ENCODE results near the gene C15orf61.

Gene C15orf61

DNA sequence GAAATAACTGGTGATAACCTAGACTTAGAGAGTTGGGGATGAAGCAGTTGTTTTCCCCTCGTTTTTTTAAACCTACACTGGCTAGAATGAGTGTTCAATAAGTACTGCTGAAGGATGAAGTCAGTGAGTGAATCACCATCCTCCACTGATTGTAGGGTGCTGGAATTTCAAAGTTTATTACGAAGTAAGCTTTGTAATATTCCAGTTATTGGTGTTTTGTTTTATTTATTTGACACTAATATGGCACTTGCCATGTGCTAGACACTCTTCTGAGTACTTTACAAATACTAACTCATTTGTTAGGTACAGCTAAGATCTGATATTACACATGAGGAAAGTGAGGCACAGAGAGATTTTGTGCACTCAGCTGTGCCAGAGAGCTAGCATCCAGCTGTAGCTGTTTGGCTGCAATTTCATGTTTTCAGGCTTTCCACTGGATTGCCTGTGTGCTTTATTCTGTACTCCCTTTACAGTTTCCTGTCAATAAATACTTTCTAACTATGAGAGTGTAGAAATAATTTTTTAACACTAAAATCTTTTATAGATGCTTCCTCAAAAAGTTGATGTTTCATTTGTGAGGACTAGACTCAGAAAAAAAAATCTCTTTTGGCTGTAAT, 27.4 kb downstream of the C15orf61 start:
- DNase-seq (ENCODE audit: low read depth) = no peak
- H3K4me3 ChIP-seq (ENCODE audit: low read depth, low read length) = no peak overlapping the region
- TF ChIP-seq, protein P1, sequence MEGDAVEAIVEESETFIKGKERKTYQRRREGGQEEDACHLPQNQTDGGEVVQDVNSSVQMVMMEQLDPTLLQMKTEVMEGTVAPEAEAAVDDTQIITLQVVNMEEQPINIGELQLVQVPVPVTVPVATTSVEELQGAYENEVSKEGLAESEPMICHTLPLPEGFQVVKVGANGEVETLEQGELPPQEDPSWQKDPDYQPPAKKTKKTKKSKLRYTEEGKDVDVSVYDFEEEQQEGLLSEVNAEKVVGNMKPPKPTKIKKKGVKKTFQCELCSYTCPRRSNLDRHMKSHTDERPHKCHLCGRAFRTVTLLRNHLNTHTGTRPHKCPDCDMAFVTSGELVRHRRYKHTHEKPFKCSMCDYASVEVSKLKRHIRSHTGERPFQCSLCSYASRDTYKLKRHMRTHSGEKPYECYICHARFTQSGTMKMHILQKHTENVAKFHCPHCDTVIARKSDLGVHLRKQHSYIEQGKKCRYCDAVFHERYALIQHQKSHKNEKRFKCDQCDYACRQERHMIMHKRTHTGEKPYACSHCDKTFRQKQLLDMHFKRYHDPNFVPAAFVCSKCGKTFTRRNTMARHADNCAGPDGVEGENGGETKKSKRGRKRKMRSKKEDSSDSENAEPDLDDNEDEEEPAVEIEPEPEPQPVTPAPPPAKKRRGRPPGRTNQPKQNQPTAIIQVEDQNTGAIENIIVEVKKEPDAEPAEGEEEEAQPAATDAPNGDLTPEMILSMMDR (IDR thresholded peaks at IDR 0.05; ENCODE audit: control insufficient read depth, extremely low read depth, insufficient read depth) = no peak

DNA sequence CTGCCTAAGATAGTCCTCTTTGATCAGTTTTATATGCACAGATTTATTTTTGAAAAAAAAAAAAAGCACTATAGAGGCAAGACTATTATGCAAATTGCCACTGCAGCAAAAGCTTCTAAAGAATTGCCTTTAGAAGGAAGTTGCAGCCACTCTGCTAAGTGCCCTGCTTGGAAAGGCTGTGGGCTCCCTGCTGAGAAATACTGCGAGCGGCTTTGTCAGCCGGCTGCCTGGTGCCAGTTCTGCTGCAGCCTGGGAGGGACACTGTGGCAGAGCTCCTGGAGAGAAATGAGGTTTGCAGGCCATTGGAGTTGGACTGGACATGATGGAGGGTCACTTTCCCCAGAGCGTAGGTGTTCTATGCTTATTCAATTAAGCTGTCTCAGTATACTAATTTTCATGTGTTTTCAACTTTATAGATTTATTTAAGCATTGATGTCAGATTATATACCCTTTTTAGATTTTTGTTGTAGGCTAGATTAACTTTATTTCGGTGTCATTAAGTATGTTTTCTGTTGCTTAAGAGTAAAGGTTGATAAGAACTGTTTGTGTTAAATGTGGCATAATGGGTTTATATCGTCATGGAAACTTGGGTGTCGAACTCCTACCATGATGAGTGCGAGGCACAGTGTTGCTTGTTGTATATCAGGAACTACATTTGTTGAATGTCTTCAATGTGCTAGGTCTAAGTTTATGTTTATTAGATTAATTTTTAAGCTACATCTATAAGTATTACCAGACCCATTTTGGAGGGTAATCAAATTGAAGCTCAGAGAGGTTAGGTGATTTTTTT, 28.1 kb downstream of the C15orf61 start:
- no peak overlapping the region for H3K4me3 ChIP-seq (ENCODE audit: low read depth, low read length)
- no peak for DNase-seq (ENCODE audit: low read depth)
- TF ChIP-seq, protein P1 (IDR thresholded peaks at IDR 0.05; ENCODE audit: control insufficient read depth, extremely low read depth, insufficient read depth) = no peak

DNA sequence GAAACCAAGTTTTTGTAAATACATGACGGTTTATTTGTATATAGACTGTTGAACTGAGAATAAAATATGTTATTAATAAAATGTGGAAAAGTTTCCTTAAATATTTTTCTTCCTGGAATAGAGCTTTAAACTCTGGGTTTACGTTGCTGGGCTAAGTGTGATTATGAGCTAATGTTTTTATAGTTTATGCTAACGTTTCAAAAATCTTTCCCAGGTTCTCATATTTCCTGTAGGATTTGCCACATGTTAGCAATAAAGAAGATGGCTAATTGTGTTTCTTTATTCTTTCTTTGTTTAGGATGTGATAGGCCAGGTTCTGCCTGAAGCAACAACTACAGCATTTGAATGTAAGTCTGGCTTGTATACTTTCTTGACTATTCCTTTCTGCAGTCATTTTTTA, 28.8 kb downstream of the C15orf61 start:
- TF ChIP-seq, protein P1 (IDR thresholded peaks at IDR 0.05; ENCODE audit: control insufficient read depth, extremely low read depth, insufficient read depth) = no peak
- no peak overlapping the region for H3K4me3 ChIP-seq (ENCODE audit: low read depth, low read length)
- DNase-seq (ENCODE audit: low read depth) = no peak

DNA sequence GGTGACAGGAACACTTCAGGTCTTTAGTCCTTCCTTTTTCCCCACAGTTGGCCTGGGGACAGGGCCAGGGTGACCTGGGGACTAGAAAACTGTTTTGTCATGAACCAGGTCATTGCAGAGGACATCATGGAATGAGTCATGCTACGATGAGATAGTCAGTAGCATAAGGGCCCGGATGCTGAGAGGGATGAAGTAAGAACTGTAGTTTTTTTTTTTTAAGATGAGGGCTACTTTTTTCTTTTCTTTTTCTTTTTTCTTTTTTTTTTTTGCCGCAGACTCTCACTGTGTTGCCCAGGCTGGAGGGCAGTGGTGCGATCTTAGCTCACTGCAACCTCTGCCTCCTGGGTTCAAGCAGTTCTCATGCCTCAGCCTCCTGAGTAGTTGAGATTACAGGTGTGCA, 29.6 kb downstream of the C15orf61 start:
- no peak overlapping the region for H3K4me3 ChIP-seq (ENCODE audit: low read depth, low read length)
- TF ChIP-seq, protein P1 (IDR thresholded peaks at IDR 0.05; ENCODE audit: control insufficient read depth, extremely low read depth, insufficient read depth) = no peak
- DNase-seq (ENCODE audit: low read depth) = no peak

DNA sequence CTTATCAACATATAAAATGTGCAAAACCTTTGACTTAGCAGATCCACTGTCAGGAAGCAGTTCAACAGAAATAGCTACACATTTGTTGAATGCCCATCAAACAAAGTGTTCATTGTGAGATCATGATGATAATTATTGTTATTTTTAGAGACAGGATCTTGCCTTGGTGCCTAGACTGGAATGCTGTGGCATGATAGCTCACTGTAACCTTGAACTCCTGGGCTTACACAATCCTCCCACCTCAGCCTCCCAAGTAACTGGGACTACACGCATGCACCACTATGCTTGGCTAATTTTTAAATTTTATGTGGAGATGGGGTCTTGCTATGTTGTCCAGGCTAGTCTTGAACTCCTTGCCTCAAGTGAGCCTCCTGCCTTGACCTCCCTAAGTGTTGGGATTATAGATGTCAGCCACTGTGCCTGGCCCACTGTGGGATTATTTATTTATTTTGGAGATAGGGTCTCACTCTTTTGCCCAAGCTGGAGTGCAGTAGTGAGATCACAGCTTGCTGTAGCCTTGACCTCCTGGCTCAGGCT, 30.3 kb downstream of the C15orf61 start:
- TF ChIP-seq, protein P1 (IDR thresholded peaks at IDR 0.05; ENCODE audit: control insufficient read depth, extremely low read depth, insufficient read depth) = no peak
- no peak for DNase-seq (ENCODE audit: low read depth)
- no peak overlapping the region for H3K4me3 ChIP-seq (ENCODE audit: low read depth, low read length)

DNA sequence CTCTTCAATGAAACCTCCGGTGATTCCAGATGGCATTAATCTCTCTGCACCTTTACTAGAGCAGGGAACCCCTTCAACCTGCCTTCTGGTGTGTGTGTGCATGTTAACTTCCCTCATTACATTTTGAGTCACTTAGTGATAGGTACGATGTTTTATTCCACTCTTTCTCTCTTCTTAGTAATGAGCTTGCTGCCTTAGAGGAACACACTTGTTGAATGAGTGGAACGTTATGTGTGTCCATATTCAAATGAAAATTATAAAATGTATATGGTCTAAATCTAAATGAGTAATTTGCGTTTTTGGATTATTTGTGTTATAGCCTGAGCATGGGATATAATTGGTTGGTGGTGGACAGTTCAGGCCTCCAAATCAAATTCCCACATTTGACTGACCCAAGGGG, 33.6 kb downstream of the C15orf61 start:
- DNase-seq (ENCODE audit: low read depth) = no peak
- H3K4me3 ChIP-seq (ENCODE audit: low read depth, low read length) = no peak overlapping the region
- TF ChIP-seq, protein P1 (IDR thresholded peaks at IDR 0.05; ENCODE audit: control insufficient read depth, extremely low read depth, insufficient read depth) = no peak

Data from LNCaP clone FGC (cell line).